Esophagus squamous epithelium (tissue), 5 donors: ENCODE data around the gene ANO2. TPM values are rescaled to one million over a fixed set of nuclear protein-coding genes. Genes with fewer than 3 reads are reported as not detected.

Source experiments
- DNase-seq: peaks from one replicate; lab custom pipeline; 2025; lab: John Stamatoyannopoulos, UW
- H3K27ac ChIP-seq, 4 donors: fragments of 200-600 bp; sonication (generic); one replicate each; pipeline ENCODE4 v1.5.1; 2016 to 2019; ENCODE audit warnings: mild to moderate bottlenecking in 1 of 4
- H3K27me3 ChIP-seq, 4 donors: fragments of 200-600 bp; sonication (generic); 1 replicate in 3 of 4; 2 replicates in 1 of 4; pipeline versions ENCODE4 v1.5.1 to v1.6.0; 2017 to 2021; ENCODE audit warnings: antibody characterized with exemption in 1 of 4
- H3K36me3 ChIP-seq, 3 donors: fragments of 200-600 bp; sonication (generic); one replicate each; pipeline ENCODE4 v1.5.1; 2016 to 2019
- H3K4me1 ChIP-seq, 3 donors: fragments of 200-600 bp; sonication (generic); one replicate each; pipeline ENCODE4 v1.5.1; 2017 to 2019
- H3K4me3 ChIP-seq, 4 donors: fragments of 200-600 bp; sonication (generic); 1 replicate in 3 of 4; 2 replicates in 1 of 4; pipeline ENCODE4 v1.5.1; 2016 to 2019; ENCODE audit warnings: mild to moderate bottlenecking in 2 of 4, moderate library complexity in 1 of 4
- H3K9me3 ChIP-seq, 3 donors: fragments of 200-600 bp; sonication (generic); one replicate each; pipeline ENCODE4 v1.5.1; 2016 to 2019
- CTCF ChIP-seq, 6 experiments: fragments of 450-650 bp in 4 of 6; fragments of 200-600 bp in 2 of 6; sonication (generic) in 2 of 6; IDR thresholded peaks; one replicate each; pipeline ENCODE4 v1.5.1; 2016 to 2019; ENCODE audit warnings: antibody characterized with exemption in 6 of 6, mild to moderate bottlenecking in 4 of 6, moderate library complexity in 4 of 6
- POLR2A ChIP-seq, 4 donors: fragments of 450-650 bp; IDR thresholded peaks; one replicate each; pipeline ENCODE4 v1.6.1; 2017; ENCODE audit warnings: antibody characterized with exemption in 4 of 4, mild to moderate bottlenecking in 4 of 4, moderate library complexity in 3 of 4
- WGBS, 2 donors: methylation state at CpG; one replicate each; pipeline ENCODE4 v1.1.5; 2018; 5-methylcytosine and 5-hydroxymethylcytosine counted together
- intact Hi-C: fragments of 100-400 bp; cut with DNase I; formaldehyde crosslinking; loops from one replicate; pipeline ENCODE4 v1.15.0; 2022
- total RNA-seq, 4 donors: library from RNA; depleted of rRNA; stranded (reverse); fragments of >200 nt; gene quantifications; one replicate each; pipeline ENCODE4 v1.1.0, GENCODE V29; 2016
- donor health status: DM: yes; HTN: yes; CAD: no.

The ANO2 gene
- total RNA-seq, 4 donors from 2014 or later: 0.49 to 11.8 (median 3.1) TPM

- no peaks in the 10 kb centered on the region for H3K27me3 ChIP-seq
- no peak for TF ChIP-seq POLR2A (IDR thresholded peaks at IDR 0.05)
- no peaks in the 10 kb centered on the region for H3K9me3 ChIP-seq
- WGBS, 2 donors: 87 to 94% methylated on average over 7 of the region's 7 CpGs
- intact Hi-C loops: no loop called here
- no peak overlapping the region for H3K4me3 ChIP-seq
- DNase-seq: no peak
- no peak overlapping the region for H3K27ac ChIP-seq
- H3K4me1 ChIP-seq: peaks cover 0 to 12% (median 6%) of the 10 kb centered on the region in 3 donors
- no peaks in the 10 kb centered on the region for H3K36me3 ChIP-seq
These were observed 214.1 kb downstream of the ANO2 start for GRCh38 chr12:5730962-5731361.

DNA sequence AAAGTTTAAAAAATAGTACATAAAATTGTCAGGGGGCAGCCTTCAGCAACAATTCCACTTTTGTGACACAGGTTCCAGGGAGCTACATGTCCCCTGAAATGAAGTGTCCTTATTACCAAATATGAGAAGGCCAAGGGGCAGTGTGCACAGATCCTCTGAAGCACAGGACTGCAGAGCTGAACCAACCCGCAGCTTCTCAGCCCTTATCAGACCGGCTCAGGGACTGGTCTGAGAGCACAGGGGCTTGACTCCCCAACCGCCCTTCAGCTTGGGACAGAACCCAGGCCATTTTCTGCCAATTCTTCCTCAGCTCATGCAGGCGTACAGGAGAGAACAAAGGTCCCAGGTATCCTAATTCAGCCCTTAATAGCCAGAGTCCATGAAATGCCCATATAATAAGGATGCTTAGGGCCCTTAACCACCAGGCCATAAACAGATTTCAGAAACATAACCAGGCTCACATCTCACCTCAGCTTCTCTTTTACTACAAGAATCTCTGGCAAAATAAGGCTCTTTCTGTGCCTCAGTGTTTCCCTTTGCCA lies 221.3 kb downstream of the ANO2 start:
- no peak for DNase-seq
- Histone ChIP-seq H3K4me1 (no peaks in the 10 kb centered on the region), H3K4me3 (no peak overlapping the region), H3K36me3 (no peaks in the 10 kb centered on the region), H3K27me3 (peaks cover 0 to 10% (median 0%) of the 10 kb centered on the region in 4 donors), H3K9me3 (no peaks in the 10 kb centered on the region), H3K27ac (no peak overlapping the region)
- intact Hi-C loops: no loop called here
- TF ChIP-seq POLR2A (IDR thresholded peaks at IDR 0.05) (no peak), CTCF (IDR thresholded peaks at IDR 0.05) (no peak)
- 78 to 90% methylated on average over 4 of the region's 4 CpGs for WGBS, 2 donors

- WGBS, 2 donors: 84 to 94% methylated on average over 4 to 5 of the region's 5 CpGs
- intact Hi-C loops: no loop called here
- TF ChIP-seq POLR2A (IDR thresholded peaks at IDR 0.05) (no peak), CTCF (IDR thresholded peaks at IDR 0.05) (no peak)
These were observed 222.0 kb downstream of the ANO2 start for GRCh38 chr12:5723071-5723470.

DNA sequence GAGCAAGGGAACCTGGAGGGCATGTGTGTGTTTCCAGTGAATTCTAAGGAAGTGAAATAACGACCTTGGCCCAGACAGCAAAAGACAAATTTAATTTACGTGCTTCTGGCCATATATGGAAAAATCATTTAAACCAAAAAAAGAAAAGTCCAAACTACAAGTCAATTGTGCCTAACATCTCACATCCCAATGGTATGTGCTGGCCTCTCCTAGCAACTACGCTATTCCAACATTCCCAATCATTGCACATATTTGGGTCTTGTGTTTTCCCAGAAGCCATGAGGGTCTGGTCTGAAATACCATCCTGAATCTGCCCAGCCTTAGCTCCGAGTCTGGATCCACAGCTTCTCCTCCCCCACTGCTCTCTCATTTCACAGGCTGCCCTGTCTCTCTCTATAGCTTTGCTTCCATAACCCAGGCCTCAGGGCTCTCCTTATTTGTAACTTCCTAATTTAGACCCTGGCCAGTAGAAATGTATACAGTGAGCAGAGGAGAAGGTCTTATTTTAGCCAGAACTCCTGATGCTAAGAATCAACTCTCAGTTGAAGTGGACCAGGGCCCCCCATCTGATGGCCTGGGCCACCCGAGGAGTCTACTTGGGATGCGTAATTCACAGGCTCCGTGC lies 224.6 kb downstream of the ANO2 start:
- DNase-seq: no peak
- Histone ChIP-seq H3K27me3 (peaks cover 0 to 14% (median 0%) of the 10 kb centered on the region in 4 donors), H3K4me3 (no peak overlapping the region), H3K4me1 (peaks cover 0 to 10% (median 8%) of the 10 kb centered on the region in 3 donors), H3K27ac (no peak overlapping the region), H3K9me3 (no peaks in the 10 kb centered on the region), H3K36me3 (no peaks in the 10 kb centered on the region)
- TF ChIP-seq POLR2A (IDR thresholded peaks at IDR 0.05): no peak
- TF ChIP-seq CTCF (IDR thresholded peaks at IDR 0.05): no peak
- intact Hi-C loops: no loop called here
- 67 to 68% methylated on average over 6 to 7 of the region's 7 CpGs for WGBS, 2 donors

More at GRCh38 chr12:5723071-5723470, 222.0 kb downstream of the ANO2 start:
- Histone ChIP-seq H3K9me3 (no peaks in the 10 kb centered on the region), H3K36me3 (no peaks in the 10 kb centered on the region), H3K27me3 (peaks cover 0 to 14% (median 0%) of the 10 kb centered on the region in 4 donors), H3K27ac (no peak overlapping the region), H3K4me3 (no peak overlapping the region), H3K4me1 (no peaks in the 10 kb centered on the region)
- DNase-seq: no peak

DNA sequence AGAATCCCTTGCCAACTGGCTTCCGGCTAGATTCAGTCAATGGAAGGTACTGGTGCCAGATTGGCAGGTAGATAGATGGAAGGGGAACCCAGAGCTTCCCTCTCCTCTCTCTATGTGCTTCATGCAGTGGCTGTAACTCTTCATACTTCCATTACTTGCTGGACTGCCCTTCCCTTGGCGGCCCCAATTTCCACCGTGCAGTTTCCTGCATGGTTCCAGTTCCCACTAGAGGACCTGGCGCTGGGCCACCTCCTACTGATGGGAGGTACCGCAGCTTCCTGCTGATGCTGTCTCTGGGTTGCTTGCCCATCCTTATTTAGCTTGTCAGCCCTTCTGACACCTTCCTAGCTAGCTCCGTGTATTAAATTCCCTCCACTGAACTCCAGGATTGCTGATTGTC lies 226.4 kb downstream of the ANO2 start:
- Histone ChIP-seq H3K36me3 (no peaks in the 10 kb centered on the region), H3K4me1 (peaks cover 0 to 10% (median 8%) of the 10 kb centered on the region in 3 donors), H3K27me3 (peaks cover 0 to 14% (median 0%) of the 10 kb centered on the region in 4 donors), H3K9me3 (no peaks in the 10 kb centered on the region), H3K27ac (no peak overlapping the region), H3K4me3 (no peak overlapping the region)
- DNase-seq: no peak
- intact Hi-C loops: no loop called here
- WGBS, 2 donors: 68 to 73% methylated on average over 6 of the region's 6 CpGs
- TF ChIP-seq CTCF (IDR thresholded peaks at IDR 0.05) (no peak), POLR2A (IDR thresholded peaks at IDR 0.05) (no peak)
